Renal cortical epithelial cell (primary cell): ENCODE results near the gene SLC25A43. TPM values are rescaled to one million over a fixed set of nuclear protein-coding genes. Genes with fewer than 3 reads are reported as not detected.
"Not testable (repeated sequence)": the region's sequence is repeated elsewhere in the genome, so short reads cannot be mapped to it uniquely, and the experiment has no call there.

ENCODE experiments used
- DNase-seq: peaks from one replicate; pipeline ENCODE4 v3.0.0-alpha.2; 2011; ENCODE audit warnings: low read depth
- total RNA-seq: library from RNA; depleted of rRNA; stranded (reverse); fragments of >200 nt; gene quantifications from 2 replicates; pipeline ENCODE4 v1.2.3, GENCODE V29; 2014

Gene SLC25A43
- 18.7 and 24.3 TPM in 2 replicates for total RNA-seq

GRCh38 chrX:119398974-119399771 is at the start of gene SLC25A43:
Gene SLC25A43, plus strand, starts transcription at chrX:119399336. Its CDS starts 68 bp downstream, at chrX:119399404.
- DNase-seq, result no peak

GRCh38 chrX:119359618-119360382 is 39.3 kb upstream of the SLC25A43 start:
- no peak for DNase-seq

- DNase-seq, result not testable (repeated sequence)
Observed at GRCh38 chrX:119361451-119361850, 37.7 kb upstream of the SLC25A43 start.

- DNase-seq, result not testable (repeated sequence)
Observed at GRCh38 chrX:119362074-119362473, 37.1 kb upstream of the SLC25A43 start.

GRCh38 chrX:119363391-119363790 is 35.7 kb upstream of the SLC25A43 start:
- no peak for DNase-seq

- not testable (repeated sequence) for DNase-seq
Observed at GRCh38 chrX:119371861-119372260, 27.3 kb upstream of the SLC25A43 start.

GRCh38 chrX:119374736-119375135 is 24.4 kb upstream of the SLC25A43 start:
- DNase-seq, result no peak

- DNase-seq, result no peak
Observed at GRCh38 chrX:119375561-119375960, 23.6 kb upstream of the SLC25A43 start.

GRCh38 chrX:119376312-119376711 is 22.8 kb upstream of the SLC25A43 start:
- no peak for DNase-seq

GRCh38 chrX:119381349-119381944 is 17.7 kb upstream of the SLC25A43 start:
- no peak for DNase-seq

GRCh38 chrX:119382606-119383005 is 16.5 kb upstream of the SLC25A43 start:
- DNase-seq, result no peak

GRCh38 chrX:119386685-119387084 is 12.5 kb upstream of the SLC25A43 start:
- DNase-seq, result not testable (repeated sequence)

- DNase-seq, result not testable (repeated sequence)
Observed at GRCh38 chrX:119387426-119387825, 11.7 kb upstream of the SLC25A43 start.

GRCh38 chrX:119389214-119389613 is 9.9 kb upstream of the SLC25A43 start:
- no peak for DNase-seq

GRCh38 chrX:119389871-119390501 is 9.2 kb upstream of the SLC25A43 start:
- DNase-seq, result no peak

GRCh38 chrX:119391279-119391678 is 7.9 kb upstream of the SLC25A43 start:
- DNase-seq, result peak; percentile 53

GRCh38 chrX:119393144-119393543 is 6.0 kb upstream of the SLC25A43 start:
- DNase-seq, result no peak

- DNase-seq, result no peak
Observed at GRCh38 chrX:119398587-119398973, 556 bp upstream of the SLC25A43 start.

GRCh38 chrX:119399772-119400101 is 601 bp downstream of the SLC25A43 start:
- no peak for DNase-seq

- no peak for DNase-seq
Observed at GRCh38 chrX:119401569-119401968, 2.4 kb downstream of the SLC25A43 start.

GRCh38 chrX:119402588-119402987 is 3.5 kb downstream of the SLC25A43 start:
- DNase-seq, result no peak

- DNase-seq, result peak; percentile 28
Observed at GRCh38 chrX:119406776-119407175, 7.6 kb downstream of the SLC25A43 start.
